ENCODE measurements around the gene EREG.

GRCh38 chr4:74323663-74324062 is 41.3 kb upstream of the EREG start:
- TF ChIP-seq POLR2AphosphoS5 (IDR thresholded peaks at IDR 0.05; ENCODE audit: low read depth, low read length) (no peak), GABPA (IDR thresholded peaks at IDR 0.05; ENCODE audit: low read depth) (no peak), EP300 (IDR thresholded peaks at IDR 0.05; ENCODE audit: borderline replicate concordance in 1 of 2, low read depth in 1 of 2, low read length in 1 of 2) (no peak), USF2 (IDR thresholded peaks at IDR 0.05; ENCODE audit: borderline replicate concordance, low read depth, low read length) (no peak), EZH2phosphoT487 (IDR thresholded peaks at IDR 0.05; ENCODE audit: borderline replicate concordance, low read depth) (no peak), YY1 (IDR thresholded peaks at IDR 0.05; ENCODE audit: low read depth) (no peak), CHD2 (IDR thresholded peaks at IDR 0.05; ENCODE audit: low read length, partially characterized antibody) (no peak), MXI1 (IDR thresholded peaks at IDR 0.05; ENCODE audit: low read depth, low read length) (no peak), SMC3 (IDR thresholded peaks at IDR 0.05; ENCODE audit: low read depth, low read length) (no peak), TCF12 (IDR thresholded peaks at IDR 0.05) (no peak), JUND (IDR thresholded peaks at IDR 0.05) (no peak), FOXJ3 (CRISPR knock-in tag; IDR thresholded peaks at IDR 0.05) (no peak), RFX5 (IDR thresholded peaks at IDR 0.05; ENCODE audit: low read length) (no peak)
- TF ChIP-seq, protein P1, sequence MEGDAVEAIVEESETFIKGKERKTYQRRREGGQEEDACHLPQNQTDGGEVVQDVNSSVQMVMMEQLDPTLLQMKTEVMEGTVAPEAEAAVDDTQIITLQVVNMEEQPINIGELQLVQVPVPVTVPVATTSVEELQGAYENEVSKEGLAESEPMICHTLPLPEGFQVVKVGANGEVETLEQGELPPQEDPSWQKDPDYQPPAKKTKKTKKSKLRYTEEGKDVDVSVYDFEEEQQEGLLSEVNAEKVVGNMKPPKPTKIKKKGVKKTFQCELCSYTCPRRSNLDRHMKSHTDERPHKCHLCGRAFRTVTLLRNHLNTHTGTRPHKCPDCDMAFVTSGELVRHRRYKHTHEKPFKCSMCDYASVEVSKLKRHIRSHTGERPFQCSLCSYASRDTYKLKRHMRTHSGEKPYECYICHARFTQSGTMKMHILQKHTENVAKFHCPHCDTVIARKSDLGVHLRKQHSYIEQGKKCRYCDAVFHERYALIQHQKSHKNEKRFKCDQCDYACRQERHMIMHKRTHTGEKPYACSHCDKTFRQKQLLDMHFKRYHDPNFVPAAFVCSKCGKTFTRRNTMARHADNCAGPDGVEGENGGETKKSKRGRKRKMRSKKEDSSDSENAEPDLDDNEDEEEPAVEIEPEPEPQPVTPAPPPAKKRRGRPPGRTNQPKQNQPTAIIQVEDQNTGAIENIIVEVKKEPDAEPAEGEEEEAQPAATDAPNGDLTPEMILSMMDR (IDR thresholded peaks at IDR 0.05), result no peak
